GM18505 (cell line): ENCODE data around the gene RGR.
"Not testable (repeated sequence)": the region's sequence is repeated elsewhere in the genome, so short reads cannot be mapped to it uniquely, and the experiment has no call there.

Experiments used
- ATAC-seq: cut with Tn5 transposase; IDR thresholded peaks from one replicate; pipeline ENCODE4 v1.9.1; 2021; ENCODE audit not compliant: unreplicated experiment
- POLR2A ChIP-seq: IDR thresholded peaks from 4 replicates; pipeline ENCODE4 v1.6.1; 2011; ENCODE audit warnings: borderline replicate concordance; ENCODE audit not compliant: insufficient read depth, insufficient read length; ENCODE audit errors: extremely low read depth

RGR gene

GRCh38 chr10:84257343-84258020, 12.6 kb downstream of the RGR start:
- ATAC-seq, result no peak
- TF ChIP-seq POLR2A, result no peak

DNA sequence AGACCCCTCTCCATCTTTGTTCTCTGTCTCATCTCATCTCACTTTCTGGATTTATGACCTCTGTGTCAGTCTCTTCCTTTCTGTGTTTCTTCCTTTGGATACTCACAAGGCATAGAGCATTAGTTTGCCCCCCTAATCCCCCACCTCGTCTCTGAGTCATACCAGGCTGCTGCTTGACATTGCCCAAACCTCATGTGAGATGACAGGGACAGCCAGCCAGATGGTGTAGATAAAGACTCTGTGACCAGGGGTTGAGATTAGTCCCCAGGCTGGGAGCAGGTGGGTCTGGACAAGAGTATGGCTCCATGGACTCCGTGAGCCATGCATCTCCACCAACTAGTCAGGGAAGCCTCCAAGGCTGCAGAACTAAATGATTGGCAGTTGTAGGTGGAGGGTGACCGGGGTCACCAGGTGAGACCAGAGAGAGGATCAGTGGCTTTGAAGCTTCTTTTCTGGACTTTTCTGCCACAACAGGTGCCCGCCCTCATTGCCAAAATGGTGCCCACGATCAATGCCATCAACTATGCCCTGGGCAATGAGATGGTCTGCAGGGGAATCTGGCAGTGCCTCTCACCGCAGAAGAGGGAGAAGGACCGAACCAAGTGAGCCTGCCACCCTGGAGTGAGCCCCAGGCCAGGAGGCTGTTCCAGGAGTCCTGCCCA, 13.3 kb downstream of the RGR start:
- no peak for ATAC-seq
- no peak for TF ChIP-seq POLR2A

DNA sequence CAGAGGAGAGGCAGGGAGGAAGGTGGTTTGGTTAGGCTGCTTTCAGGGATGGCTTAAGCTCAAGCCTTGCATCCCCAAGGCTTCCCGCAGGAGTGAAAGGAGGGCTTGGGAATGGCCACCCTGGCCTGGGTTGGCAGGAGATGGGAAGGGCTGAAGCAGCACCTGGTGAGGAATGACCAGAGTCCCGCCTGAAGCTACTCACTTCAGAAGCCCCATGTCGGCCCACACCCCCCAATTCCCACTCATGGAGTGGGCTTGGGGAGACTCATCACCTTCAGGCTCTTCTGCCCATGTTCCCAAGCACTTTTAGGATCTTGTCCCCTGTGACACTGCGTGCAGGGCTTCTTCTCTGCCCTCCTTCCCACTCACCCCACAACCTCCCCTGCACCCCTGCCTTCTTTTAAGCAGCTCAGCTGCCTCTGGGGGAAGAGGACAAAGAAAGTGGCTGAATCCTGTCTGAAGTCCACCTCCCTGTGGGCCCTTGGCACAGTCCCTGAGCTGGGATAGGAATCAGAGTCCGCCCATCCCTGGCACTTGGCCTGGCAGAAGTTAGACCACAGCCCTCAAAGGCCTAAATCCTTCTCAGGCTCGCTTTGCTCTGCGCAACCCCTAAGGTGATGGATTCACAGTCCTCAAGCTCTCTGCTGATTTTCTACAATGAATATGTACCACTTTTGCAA, 16.5 kb downstream of the RGR start:
- no peak for TF ChIP-seq POLR2A
- no peak for ATAC-seq

GRCh38 chr10:84262190-84262956, 17.5 kb downstream of the RGR start:
- no peak for ATAC-seq
- TF ChIP-seq POLR2A, result no peak

- no peak for TF ChIP-seq POLR2A
- no peak for ATAC-seq
These were observed 18.9 kb downstream of the RGR start for GRCh38 chr10:84263716-84264115.

DNA sequence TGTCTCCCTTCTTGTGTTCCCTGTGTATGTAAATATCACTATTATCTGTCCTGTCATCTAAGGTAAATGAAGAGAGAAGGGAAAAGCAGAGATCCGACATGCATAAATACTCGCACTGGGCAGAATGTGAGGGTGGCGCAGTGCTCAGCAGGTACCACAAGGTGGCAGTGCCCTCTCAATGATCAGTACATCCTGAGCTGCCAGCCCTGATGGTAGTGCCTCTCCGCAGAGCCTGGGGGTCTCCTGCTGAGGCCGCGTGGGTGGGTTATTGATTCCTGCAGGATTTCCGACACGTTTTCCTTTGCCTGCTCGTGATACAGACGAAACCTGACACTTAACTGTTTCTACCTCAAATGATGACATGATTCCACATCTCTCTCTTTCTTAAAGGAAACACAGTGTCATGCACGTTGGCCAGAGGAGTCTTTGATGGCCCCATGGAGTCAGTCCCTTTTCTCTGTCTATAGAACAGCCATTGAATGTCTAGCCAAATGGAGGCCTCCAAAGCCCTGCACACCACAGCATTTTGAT, 19.8 kb downstream of the RGR start:
- no peak for TF ChIP-seq POLR2A
- ATAC-seq, result peak; percentile 93

DNA sequence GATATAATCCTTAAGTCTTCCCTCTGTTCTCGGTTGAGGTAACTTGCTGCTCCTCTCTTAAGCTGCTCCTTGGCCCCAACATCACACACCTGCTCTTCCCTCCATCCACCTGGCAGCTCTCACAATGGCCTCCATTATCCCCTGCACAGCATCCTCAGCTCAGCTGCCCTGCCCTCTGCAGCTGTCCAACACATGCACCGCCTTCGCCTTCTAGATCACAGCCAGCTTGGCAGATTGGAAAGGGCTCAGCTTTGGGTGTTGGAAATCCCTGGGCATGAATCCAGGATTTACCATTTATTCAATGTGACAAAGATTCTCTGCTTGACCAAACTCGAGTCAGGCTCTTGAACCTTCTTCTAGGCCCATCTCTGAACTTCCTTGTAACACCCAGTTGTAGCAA, 20.6 kb downstream of the RGR start:
- no peak for ATAC-seq
- no peak for TF ChIP-seq POLR2A

- TF ChIP-seq POLR2A, result no peak
- peak; percentile 53 for ATAC-seq
These were observed 22.8 kb downstream of the RGR start for GRCh38 chr10:84267503-84268126.

DNA sequence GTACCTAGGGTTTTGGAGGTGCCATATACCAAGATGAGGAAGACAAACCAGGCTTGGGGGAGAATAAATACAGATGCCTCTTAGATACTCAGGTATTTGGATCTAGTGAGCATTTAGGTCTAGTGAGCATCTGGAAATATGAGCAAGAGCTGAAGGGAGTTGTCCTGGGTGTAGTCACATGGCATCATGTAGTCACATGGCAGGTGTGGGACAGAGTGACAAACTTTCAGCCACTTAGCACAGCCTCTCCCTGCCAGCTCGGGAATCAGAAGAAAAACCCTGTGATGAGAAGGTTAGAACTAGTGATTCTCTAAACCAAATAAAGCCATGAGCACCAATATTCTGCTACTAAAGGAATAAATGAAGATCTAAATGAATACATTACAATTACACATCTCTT, 24.3 kb downstream of the RGR start:
- ATAC-seq, result no peak

GRCh38 chr10:84269773-84270172, 24.9 kb downstream of the RGR start:
- TF ChIP-seq POLR2A, result no peak
- ATAC-seq, result no peak

More for the DNA sequence above, 24.3 kb downstream of the RGR start:
- TF ChIP-seq POLR2A, result no peak

- ATAC-seq, result no peak
- no peak for TF ChIP-seq POLR2A
These were observed 25.9 kb downstream of the RGR start for GRCh38 chr10:84270708-84271107.

DNA sequence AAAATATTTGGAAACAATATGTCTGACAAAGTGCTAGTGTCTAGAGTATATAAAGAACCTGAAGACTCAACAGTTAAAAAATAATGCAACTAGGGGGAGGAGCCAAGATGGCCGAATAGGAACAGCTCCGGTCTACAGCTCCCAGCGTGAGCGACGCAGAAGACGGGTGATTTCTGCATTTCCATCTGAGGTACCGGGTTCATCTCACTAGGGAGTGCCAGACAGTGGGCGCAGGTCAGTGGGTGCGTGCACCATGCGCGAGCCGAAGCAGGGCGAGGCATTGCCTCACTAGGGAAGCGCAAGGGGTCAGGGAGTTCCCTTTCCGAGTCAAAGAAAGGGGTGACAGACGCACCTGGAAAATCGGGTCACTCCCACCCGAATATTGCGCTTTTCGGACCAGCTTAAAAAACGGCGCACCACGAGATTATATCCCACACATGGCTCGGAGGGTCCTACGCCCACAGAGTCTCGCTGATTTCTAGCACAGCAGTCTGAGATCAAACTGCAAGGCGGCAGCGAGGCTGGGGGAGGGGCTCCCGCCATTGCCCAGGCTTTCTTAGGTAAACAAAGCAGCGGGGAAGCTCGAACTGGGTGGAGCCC, 35.1 kb downstream of the RGR start:
- not testable (repeated sequence) for ATAC-seq

DNA sequence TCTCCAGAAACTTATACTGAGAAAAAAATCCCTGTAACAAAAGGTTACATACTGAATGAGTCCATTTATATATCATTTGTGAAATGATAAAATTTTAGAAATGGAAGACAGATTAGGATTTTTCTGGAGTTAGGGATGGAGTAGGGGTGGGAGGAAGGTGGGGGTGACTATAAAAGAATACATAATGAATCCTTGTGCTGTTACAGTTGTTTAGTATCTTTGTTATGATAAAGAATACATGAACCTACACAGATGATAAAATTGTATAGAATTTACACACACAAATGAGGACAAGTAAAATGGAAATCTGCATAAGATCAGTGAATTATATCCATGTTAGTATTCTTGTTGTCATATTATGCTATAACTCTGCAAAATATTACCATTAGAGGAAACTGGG, 41.8 kb downstream of the RGR start:
- ATAC-seq, result no peak
- no peak for TF ChIP-seq POLR2A

GRCh38 chr10:84288151-84288550, 43.3 kb downstream of the RGR start:
- no peak for TF ChIP-seq POLR2A
- no peak for ATAC-seq
